HG03060 (cell line): ENCODE measurements around the gene HNRNPL.
"Not testable (repeated sequence)": the region's sequence is repeated elsewhere in the genome, so short reads cannot be mapped to it uniquely, and the experiment has no call there.

Experiments used
- ATAC-seq: cut with Tn5 transposase; IDR thresholded peaks from one replicate; pipeline ENCODE4 v1.9.1; 2021; ENCODE audit warnings: low read depth, moderate number of reproducible peaks; ENCODE audit not compliant: unreplicated experiment

Gene HNRNPL

GRCh38 chr19:38831142-38831605 is 18.6 kb downstream of the HNRNPL start:
- ATAC-seq = no peak

GRCh38 chr19:38830039-38830733 is 19.6 kb downstream of the HNRNPL start:
- no peak for ATAC-seq

GRCh38 chr19:38829203-38829602 is 20.6 kb downstream of the HNRNPL start:
- ATAC-seq = not testable (repeated sequence)

GRCh38 chr19:38826856-38827551 is 22.8 kb downstream of the HNRNPL start:
- no peak for ATAC-seq

GRCh38 chr19:38825936-38826335 is 23.9 kb downstream of the HNRNPL start:
- not testable (repeated sequence) for ATAC-seq

GRCh38 chr19:38821230-38821825 is 28.5 kb downstream of the HNRNPL start:
- ATAC-seq = not testable (repeated sequence)

- ATAC-seq = no peak
These were observed 30.4 kb downstream of the HNRNPL start for GRCh38 chr19:38819231-38819920.

- ATAC-seq = no peak
These were observed 32.7 kb downstream of the HNRNPL start for GRCh38 chr19:38817081-38817480.

- ATAC-seq = no peak
These were observed 33.5 kb downstream of the HNRNPL start for GRCh38 chr19:38816131-38816750.

GRCh38 chr19:38815059-38816001 is 34.5 kb downstream of the HNRNPL start:
- ATAC-seq = no peak

- ATAC-seq = not testable (repeated sequence)
These were observed 35.9 kb downstream of the HNRNPL start for GRCh38 chr19:38813932-38814331.

- ATAC-seq = no peak
These were observed 36.5 kb downstream of the HNRNPL start for GRCh38 chr19:38813323-38813722.

- no peak for ATAC-seq
These were observed 36.9 kb downstream of the HNRNPL start, which contains the start of gene LGALS4 for GRCh38 chr19:38812841-38813320. Gene LGALS4, minus strand, starts transcription at chr19:38812945. Its CDS starts 59 bp downstream, at chr19:38812886.

GRCh38 chr19:38812009-38812840 is 37.6 kb downstream of the HNRNPL start:
- no peak for ATAC-seq

GRCh38 chr19:38809592-38810252 is 40.1 kb downstream of the HNRNPL start:
- ATAC-seq = no peak

- no peak for ATAC-seq
These were observed 41.0 kb downstream of the HNRNPL start for GRCh38 chr19:38808741-38809140.

GRCh38 chr19:38807374-38808098 is 42.2 kb downstream of the HNRNPL start:
- not testable (repeated sequence) for ATAC-seq
